SK-N-SH treated with all-trans-retinoic acid at 6 μM for 48 hours (cell line): Measurements from ENCODE around the gene ANK2.

Experiments used
- ATAC-seq: fragments of 200-7000 bp; cut with Tn5 transposase; 3 replicates; pipeline ENCODE4 v1.9.1; 2020; ENCODE audit warnings: mild to moderate bottlenecking, moderate library complexity
- ARNTL ChIP-seq: fragments of 450-650 bp; formaldehyde crosslinking; IDR thresholded peaks from 2 replicates; pipeline ENCODE4 v1.5.0; 2020; ENCODE audit warnings: low read depth, mild to moderate bottlenecking, moderate library complexity, borderline replicate concordance
- BACH2 ChIP-seq: fragments of 250-450 bp; sonication (Bioruptor Pico); IDR thresholded peaks from 2 replicates; pipeline ENCODE4 v1.9.0; 2021; ENCODE audit warnings: mild to moderate bottlenecking, borderline replicate concordance
- CSDC2 ChIP-seq: fragments of 250-450 bp; sonication (Bioruptor Pico); IDR thresholded peaks from 2 replicates; pipeline ENCODE4 v1.5.0; 2020; ENCODE audit warnings: mild to moderate bottlenecking, moderate library complexity
- ESRRG ChIP-seq: fragments of 250-450 bp; sonication (Bioruptor Pico); IDR thresholded peaks from 2 replicates; pipeline ENCODE4 v1.6.1; 2021; ENCODE audit warnings: mild to moderate bottlenecking
- GLIS3 ChIP-seq: fragments of 250-450 bp; sonication (Bioruptor Pico); IDR thresholded peaks from 2 replicates; pipeline ENCODE4 v1.5.0; 2020; ENCODE audit warnings: mild to moderate bottlenecking, moderate library complexity
- ISL1 ChIP-seq: fragments of 250-450 bp; sonication (Bioruptor Pico); IDR thresholded peaks from 2 replicates; pipeline ENCODE4 v2.1.2; 2022; ENCODE audit warnings: mild to moderate bottlenecking, moderate library complexity
- OSR1 ChIP-seq: fragments of 250-450 bp; sonication (Bioruptor Pico); IDR thresholded peaks from 2 replicates; pipeline ENCODE4 v1.8.0; 2022; ENCODE audit warnings: moderate library complexity, mild to moderate bottlenecking, inconsistent platforms
- PPARA ChIP-seq: fragments of 250-450 bp; sonication (Bioruptor Pico); IDR thresholded peaks from 2 replicates; pipeline ENCODE4 v1.5.0; 2020; ENCODE audit warnings: mild to moderate bottlenecking, borderline replicate concordance
- TCF4 ChIP-seq: fragments of 250-450 bp; sonication (Bioruptor Pico); IDR thresholded peaks from 2 replicates; pipeline ENCODE4 v1.8.0; 2021; ENCODE audit warnings: mild to moderate bottlenecking, moderate library complexity, borderline replicate concordance
- TOX ChIP-seq: fragments of 250-450 bp; sonication (Bioruptor Pico); IDR thresholded peaks from 2 replicates; pipeline ENCODE4 v1.8.0; 2021; ENCODE audit warnings: mild to moderate bottlenecking, moderate library complexity, borderline replicate concordance
- ZC3H10 ChIP-seq: fragments of 250-450 bp; sonication (Bioruptor Pico); IDR thresholded peaks from 2 replicates; pipeline ENCODE4 v1.5.1; 2021; ENCODE audit warnings: mild to moderate bottlenecking, moderate library complexity
- ZFP30 ChIP-seq: fragments of 450-650 bp; formaldehyde crosslinking; IDR thresholded peaks from 2 replicates; pipeline ENCODE4 v1.5.0; 2022; ENCODE audit warnings: mild to moderate bottlenecking, moderate library complexity
- ZNF565 ChIP-seq: fragments of 450-650 bp; formaldehyde crosslinking; conservative IDR thresholded peaks from 2 replicates; pipeline ENCODE4 v1.5.0; 2020; ENCODE audit warnings: low read depth, mild to moderate bottlenecking, moderate library complexity
- ZNF8 ChIP-seq: fragments of 450-650 bp; formaldehyde crosslinking; IDR thresholded peaks from 2 replicates; pipeline ENCODE4 v1.5.0; 2020; ENCODE audit warnings: mild to moderate bottlenecking, moderate library complexity
- TF ChIP-seq, protein P1 (sequence below): fragments of 250-450 bp; sonication (Bioruptor Pico); IDR thresholded peaks from 2 replicates; pipeline ENCODE4 v1.8.0; 2021; ENCODE audit warnings: low read depth, mild to moderate bottlenecking, moderate library complexity, borderline replicate concordance
- TF ChIP-seq, protein P2 (sequence below): fragments of 250-450 bp; sonication (Bioruptor Pico); IDR thresholded peaks from 2 replicates; pipeline ENCODE4 v1.8.0; 2020; ENCODE audit warnings: mild to moderate bottlenecking, moderate library complexity, borderline replicate concordance
- TF ChIP-seq, protein P3 (sequence below): fragments of 250-450 bp; sonication (Bioruptor Pico); IDR thresholded peaks from 2 replicates; pipeline ENCODE4 v1.5.1; 2021; ENCODE audit warnings: mild to moderate bottlenecking, moderate library complexity
- TF ChIP-seq, protein P4 (sequence below): fragments of 250-450 bp; sonication (Bioruptor Pico); IDR thresholded peaks from 2 replicates; pipeline ENCODE4 v1.5.0; 2020; ENCODE audit warnings: mild to moderate bottlenecking, moderate library complexity

The ANK2 gene

DNA sequence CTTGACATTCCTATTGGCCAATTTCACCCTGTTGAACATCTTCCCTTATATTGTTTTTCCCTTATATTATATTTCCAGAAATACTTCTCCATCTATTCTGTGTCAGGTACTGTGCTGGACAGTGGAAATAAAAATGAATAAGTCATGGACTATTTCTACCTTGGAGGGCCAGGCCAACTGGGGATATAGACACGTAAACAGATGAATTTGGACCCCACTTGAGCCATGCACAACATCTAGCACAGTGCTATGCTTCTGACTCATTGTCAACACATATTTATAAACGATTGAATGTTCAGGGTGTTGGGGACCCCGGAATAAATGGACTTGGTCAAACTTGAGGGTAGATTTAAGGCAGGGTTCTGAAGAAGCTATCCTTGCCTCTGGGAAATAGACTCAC lies 111.1 kb downstream of the ANK2 start:
- no peak for TF ChIP-seq TOX (CRISPR knock-in tag)
- TF ChIP-seq ESRRG (CRISPR knock-in tag): no peak
- no peak for TF ChIP-seq ZFP30 (CRISPR knock-in tag)
- TF ChIP-seq, protein P1, sequence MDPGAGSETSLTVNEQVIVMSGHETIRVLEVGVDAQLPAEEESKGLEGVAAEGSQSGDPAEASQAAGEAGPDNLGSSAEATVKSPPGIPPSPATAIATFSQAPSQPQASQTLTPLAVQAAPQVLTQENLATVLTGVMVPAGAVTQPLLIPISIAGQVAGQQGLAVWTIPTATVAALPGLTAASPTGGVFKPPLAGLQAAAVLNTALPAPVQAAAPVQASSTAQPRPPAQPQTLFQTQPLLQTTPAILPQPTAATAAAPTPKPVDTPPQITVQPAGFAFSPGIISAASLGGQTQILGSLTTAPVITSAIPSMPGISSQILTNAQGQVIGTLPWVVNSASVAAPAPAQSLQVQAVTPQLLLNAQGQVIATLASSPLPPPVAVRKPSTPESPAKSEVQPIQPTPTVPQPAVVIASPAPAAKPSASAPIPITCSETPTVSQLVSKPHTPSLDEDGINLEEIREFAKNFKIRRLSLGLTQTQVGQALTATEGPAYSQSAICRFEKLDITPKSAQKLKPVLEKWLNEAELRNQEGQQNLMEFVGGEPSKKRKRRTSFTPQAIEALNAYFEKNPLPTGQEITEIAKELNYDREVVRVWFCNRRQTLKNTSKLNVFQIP (CRISPR knock-in tag): no peak
- TF ChIP-seq OSR1: no peak
- no peak for TF ChIP-seq ISL1
- TF ChIP-seq, protein P2, sequence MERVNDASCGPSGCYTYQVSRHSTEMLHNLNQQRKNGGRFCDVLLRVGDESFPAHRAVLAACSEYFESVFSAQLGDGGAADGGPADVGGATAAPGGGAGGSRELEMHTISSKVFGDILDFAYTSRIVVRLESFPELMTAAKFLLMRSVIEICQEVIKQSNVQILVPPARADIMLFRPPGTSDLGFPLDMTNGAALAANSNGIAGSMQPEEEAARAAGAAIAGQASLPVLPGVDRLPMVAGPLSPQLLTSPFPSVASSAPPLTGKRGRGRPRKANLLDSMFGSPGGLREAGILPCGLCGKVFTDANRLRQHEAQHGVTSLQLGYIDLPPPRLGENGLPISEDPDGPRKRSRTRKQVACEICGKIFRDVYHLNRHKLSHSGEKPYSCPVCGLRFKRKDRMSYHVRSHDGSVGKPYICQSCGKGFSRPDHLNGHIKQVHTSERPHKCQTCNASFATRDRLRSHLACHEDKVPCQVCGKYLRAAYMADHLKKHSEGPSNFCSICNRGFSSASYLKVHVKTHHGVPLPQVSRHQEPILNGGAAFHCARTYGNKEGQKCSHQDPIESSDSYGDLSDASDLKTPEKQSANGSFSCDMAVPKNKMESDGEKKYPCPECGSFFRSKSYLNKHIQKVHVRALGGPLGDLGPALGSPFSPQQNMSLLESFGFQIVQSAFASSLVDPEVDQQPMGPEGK: no peak
- TF ChIP-seq ZC3H10 (CRISPR knock-in tag): no peak
- TF ChIP-seq TCF4 (CRISPR knock-in tag): no peak
- TF ChIP-seq CSDC2 (CRISPR knock-in tag): no peak
- TF ChIP-seq ARNTL: no peak
- TF ChIP-seq ZNF8: no peak
- TF ChIP-seq PPARA (CRISPR knock-in tag): no peak
- no peak for ATAC-seq

DNA sequence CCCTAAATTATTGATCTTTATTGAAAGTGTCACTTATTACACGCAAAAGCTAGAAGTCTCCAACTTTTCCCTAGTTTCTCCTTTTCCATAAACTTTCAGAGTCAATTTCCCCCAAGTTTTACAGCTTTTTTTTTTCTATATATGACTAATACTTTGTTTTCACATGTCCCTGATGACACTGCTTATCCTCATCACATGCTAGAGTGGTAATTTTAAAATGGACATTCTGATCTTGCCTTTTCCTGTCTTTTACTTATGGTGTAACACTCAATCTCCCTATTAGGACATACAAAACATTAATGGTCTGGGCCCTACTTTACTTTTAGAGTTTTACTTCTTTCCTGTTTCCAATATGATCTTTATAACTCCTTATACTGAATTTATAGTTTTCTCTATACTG lies 112.6 kb downstream of the ANK2 start:
- no peak for ATAC-seq
- TF ChIP-seq ZNF565 (CRISPR knock-in tag): no peak
- TF ChIP-seq, protein P3, sequence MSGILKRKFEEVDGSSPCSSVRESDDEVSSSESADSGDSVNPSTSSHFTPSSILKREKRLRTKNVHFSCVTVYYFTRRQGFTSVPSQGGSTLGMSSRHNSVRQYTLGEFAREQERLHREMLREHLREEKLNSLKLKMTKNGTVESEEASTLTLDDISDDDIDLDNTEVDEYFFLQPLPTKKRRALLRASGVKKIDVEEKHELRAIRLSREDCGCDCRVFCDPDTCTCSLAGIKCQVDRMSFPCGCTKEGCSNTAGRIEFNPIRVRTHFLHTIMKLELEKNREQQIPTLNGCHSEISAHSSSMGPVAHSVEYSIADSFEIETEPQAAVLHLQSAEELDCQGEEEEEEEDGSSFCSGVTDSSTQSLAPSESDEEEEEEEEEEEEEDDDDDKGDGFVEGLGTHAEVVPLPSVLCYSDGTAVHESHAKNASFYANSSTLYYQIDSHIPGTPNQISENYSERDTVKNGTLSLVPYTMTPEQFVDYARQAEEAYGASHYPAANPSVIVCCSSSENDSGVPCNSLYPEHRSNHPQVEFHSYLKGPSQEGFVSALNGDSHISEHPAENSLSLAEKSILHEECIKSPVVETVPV (CRISPR knock-in tag): no peak
- no peak for TF ChIP-seq TOX (CRISPR knock-in tag)
- TF ChIP-seq ZC3H10 (CRISPR knock-in tag): no peak
- TF ChIP-seq, protein P1 (CRISPR knock-in tag): no peak
- TF ChIP-seq GLIS3 (CRISPR knock-in tag): no peak
- TF ChIP-seq, protein P2: no peak
- no peak for TF ChIP-seq ZFP30 (CRISPR knock-in tag)
- TF ChIP-seq ISL1: no peak
- no peak for TF ChIP-seq TCF4 (CRISPR knock-in tag)
- TF ChIP-seq, protein P4, sequence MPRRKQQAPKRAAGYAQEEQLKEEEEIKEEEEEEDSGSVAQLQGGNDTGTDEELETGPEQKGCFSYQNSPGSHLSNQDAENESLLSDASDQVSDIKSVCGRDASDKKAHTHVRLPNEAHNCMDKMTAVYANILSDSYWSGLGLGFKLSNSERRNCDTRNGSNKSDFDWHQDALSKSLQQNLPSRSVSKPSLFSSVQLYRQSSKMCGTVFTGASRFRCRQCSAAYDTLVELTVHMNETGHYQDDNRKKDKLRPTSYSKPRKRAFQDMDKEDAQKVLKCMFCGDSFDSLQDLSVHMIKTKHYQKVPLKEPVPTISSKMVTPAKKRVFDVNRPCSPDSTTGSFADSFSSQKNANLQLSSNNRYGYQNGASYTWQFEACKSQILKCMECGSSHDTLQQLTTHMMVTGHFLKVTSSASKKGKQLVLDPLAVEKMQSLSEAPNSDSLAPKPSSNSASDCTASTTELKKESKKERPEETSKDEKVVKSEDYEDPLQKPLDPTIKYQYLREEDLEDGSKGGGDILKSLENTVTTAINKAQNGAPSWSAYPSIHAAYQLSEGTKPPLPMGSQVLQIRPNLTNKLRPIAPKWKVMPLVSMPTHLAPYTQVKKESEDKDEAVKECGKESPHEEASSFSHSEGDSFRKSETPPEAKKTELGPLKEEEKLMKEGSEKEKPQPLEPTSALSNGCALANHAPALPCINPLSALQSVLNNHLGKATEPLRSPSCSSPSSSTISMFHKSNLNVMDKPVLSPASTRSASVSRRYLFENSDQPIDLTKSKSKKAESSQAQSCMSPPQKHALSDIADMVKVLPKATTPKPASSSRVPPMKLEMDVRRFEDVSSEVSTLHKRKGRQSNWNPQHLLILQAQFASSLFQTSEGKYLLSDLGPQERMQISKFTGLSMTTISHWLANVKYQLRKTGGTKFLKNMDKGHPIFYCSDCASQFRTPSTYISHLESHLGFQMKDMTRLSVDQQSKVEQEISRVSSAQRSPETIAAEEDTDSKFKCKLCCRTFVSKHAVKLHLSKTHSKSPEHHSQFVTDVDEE: no peak
- TF ChIP-seq OSR1: no peak

DNA sequence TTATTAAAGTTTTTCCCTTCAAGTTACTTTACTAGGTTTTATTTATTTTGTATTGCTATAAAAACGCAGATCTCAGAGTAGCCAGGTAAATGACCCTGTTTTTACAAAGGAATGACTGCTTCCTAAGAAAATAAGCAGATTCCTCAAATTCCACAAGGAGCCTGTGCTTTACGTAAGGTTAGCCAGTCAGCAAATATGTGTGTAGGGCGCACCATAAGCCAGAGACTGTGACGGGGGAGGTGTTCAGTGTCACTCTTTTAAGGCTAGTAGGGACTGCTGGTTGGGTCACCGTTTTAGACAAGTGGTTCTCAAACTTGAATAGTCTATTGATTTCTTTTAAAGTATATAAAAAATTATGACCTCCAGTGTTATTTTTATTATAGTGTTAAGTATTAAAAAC lies 119.9 kb downstream of the ANK2 start:
- no peak for ATAC-seq
- no peak for TF ChIP-seq BACH2 (CRISPR knock-in tag)
- no peak for TF ChIP-seq ESRRG (CRISPR knock-in tag)
- no peak for TF ChIP-seq ZC3H10 (CRISPR knock-in tag)
- TF ChIP-seq CSDC2 (CRISPR knock-in tag): no peak
- TF ChIP-seq, all 23 proteins: peak for 0
